ENCODE results near the gene SUSD1. TPM values are rescaled to one million over a fixed set of nuclear protein-coding genes. Genes with fewer than 3 reads are reported as not detected.
A peak's percentile ranks its signal among the peaks of the same experiment; 100 is the strongest.

The SUSD1 gene
- total and polyA plus RNA-seq, 10 donors, result 4.4 to 26.8 (median 20.2) TPM

DNA sequence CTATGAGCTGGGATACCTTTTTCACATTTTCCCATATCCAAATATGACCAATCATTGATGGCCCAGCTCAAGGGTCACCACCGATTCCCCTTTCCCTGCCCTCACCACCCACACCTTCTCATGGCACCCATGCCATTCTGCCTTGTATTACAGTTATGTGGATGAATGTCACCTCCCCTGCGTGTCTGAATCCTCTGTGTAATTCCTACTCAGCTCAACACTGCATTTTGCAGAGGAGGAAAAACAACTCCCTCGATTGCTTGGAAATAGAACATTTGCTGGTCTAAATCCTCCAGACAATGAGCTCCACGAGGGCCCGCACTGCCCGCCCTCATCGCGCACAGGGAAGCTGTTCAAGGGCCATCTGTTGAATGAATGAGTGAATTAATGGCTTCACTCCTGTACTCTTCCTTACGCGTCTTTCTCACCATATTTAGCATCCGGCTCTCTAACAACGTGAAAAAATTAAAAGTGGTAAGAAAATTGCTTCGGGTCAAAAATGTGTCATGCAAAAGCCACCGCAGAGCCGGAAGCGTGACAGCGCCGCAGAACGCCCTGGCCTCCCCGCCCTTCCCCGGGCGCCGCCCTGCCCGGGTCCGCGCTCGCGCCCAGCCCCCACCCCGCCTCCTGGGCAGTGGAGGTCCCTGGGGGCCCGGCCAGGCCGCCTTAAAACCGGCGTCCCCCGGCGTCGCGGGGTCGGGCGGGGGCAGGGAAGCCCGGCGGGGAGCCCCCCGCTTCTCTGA is 704 bp downstream of the SUSD1 start:
- peak; percentile 95 for DNase-seq
- WGBS, 5 donors, result 3 to 10% (median 3%) methylated on average over 13 to 42 of the region's 42 CpGs
- peak; percentile 9 to 69 (median 40) for TF ChIP-seq POLR2AphosphoS5 (IDR thresholded peaks at IDR 0.05)
- TF ChIP-seq CTCF (IDR thresholded peaks at IDR 0.05 in 8 of 11, conservative IDR thresholded peaks at IDR 0.05 in 3 of 11), result no peak
- no peaks in the 10 kb centered on the region for H3K36me3 ChIP-seq
- H3K9me3 ChIP-seq, result no peaks in the 10 kb centered on the region
- intact Hi-C loops (cut with DNase I; ENCODE audit: low total_unique reads), result no loop called here
- no peaks in the 10 kb centered on the region for H3K27me3 ChIP-seq (replicated peaks in 1 of 7)
- H3K4me1 ChIP-seq, result peaks cover 0 to 58% (median 27%) of the 10 kb centered on the region in 6 donors
- H3K4me3 ChIP-seq, result peak overlapping the region; percentile 54 to 88 (median 66)
- H3K27ac ChIP-seq, result peak overlapping the region in 7 of 8 donors; percentile 36 to 92 (median 71)

- Histone ChIP-seq H3K36me3 (no peaks in the 10 kb centered on the region), H3K9me3 (no peaks in the 10 kb centered on the region), H3K4me3 (peak overlapping the region in 5 of 8 donors; percentile 62 to 88 (median 69)), H3K27ac (peak overlapping the region in 4 of 8 donors; percentile 71 to 92 (median 87)), H3K27me3 (replicated peaks in 1 of 7) (no peaks in the 10 kb centered on the region), H3K4me1 (peaks cover 0 to 61% (median 26%) of the 10 kb centered on the region in 6 donors)
- DNase-seq, result no peak
- whole genome bisulfite sequencing, 5 donors, result 90 to 95% (median 91%) methylated on average over 18 of the region's 18 CpGs
- no peak for TF ChIP-seq CTCF (IDR thresholded peaks at IDR 0.05 in 8 of 11, conservative IDR thresholded peaks at IDR 0.05 in 3 of 11)
- intact Hi-C loops (cut with DNase I; ENCODE audit: low total_unique reads), result no loop called here
Observed at GRCh38 chr9:112173489-112174221, 1.4 kb downstream of the SUSD1 start.

DNA sequence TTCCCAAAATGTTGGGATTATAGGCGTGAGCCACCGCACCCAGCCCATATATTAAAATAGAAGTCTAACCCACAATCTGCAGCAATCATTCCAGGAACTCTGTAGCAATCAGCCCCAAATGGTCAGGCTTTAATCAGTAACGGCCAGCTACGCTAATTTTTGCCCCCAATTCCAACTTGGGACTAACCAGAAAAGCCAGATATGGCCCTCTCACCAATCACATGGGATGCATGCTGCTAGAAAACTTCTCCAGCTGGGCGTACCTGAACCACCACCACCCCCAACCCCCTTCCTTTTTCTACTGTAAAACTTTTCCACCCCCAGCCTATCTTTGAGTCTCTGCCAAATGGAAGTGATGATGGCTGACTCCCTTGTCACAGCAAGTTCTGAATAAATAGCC is 4.1 kb downstream of the SUSD1 start:
- no peak for DNase-seq
- Histone ChIP-seq H3K9me3 (no peaks in the 10 kb centered on the region), H3K36me3 (no peaks in the 10 kb centered on the region), H3K4me1 (peaks cover 0 to 51% (median 25%) of the 10 kb centered on the region in 6 donors), H3K4me3 (no peak overlapping the region), H3K27me3 (replicated peaks in 1 of 7) (no peaks in the 10 kb centered on the region), H3K27ac (no peak overlapping the region)
- TF ChIP-seq CTCF (IDR thresholded peaks at IDR 0.05 in 8 of 11, conservative IDR thresholded peaks at IDR 0.05 in 3 of 11) (no peak), POLR2A (IDR thresholded peaks at IDR 0.05) (no peak), POLR2AphosphoS5 (IDR thresholded peaks at IDR 0.05) (no peak)
- intact Hi-C loops (cut with DNase I; ENCODE audit: low total_unique reads), result no loop called here
- WGBS, 5 donors, result 67 to 93% (median 82%) methylated on average over 5 of the region's 5 CpGs

GRCh38 chr9:112170235-112170634 is 4.9 kb downstream of the SUSD1 start:
- no peak overlapping the region for H3K27ac ChIP-seq
- TF ChIP-seq POLR2AphosphoS5 (IDR thresholded peaks at IDR 0.05), result no peak
- TF ChIP-seq CTCF (IDR thresholded peaks at IDR 0.05 in 8 of 11, conservative IDR thresholded peaks at IDR 0.05 in 3 of 11), result no peak
- TF ChIP-seq POLR2A (IDR thresholded peaks at IDR 0.05), result no peak
- WGBS, 5 donors, result 78 to 83% (median 81%) methylated on average over 4 of the region's 4 CpGs
- H3K36me3 ChIP-seq, result no peaks in the 10 kb centered on the region
- DNase-seq, result no peak
- no peak overlapping the region for H3K4me3 ChIP-seq
- peaks cover 0 to 45% (median 18%) of the 10 kb centered on the region in 6 donors for H3K4me1 ChIP-seq
- intact Hi-C loops (cut with DNase I; ENCODE audit: low total_unique reads), result no loop called here
- no peaks in the 10 kb centered on the region for H3K27me3 ChIP-seq (replicated peaks in 1 of 7)
- H3K9me3 ChIP-seq, result no peaks in the 10 kb centered on the region

Measured in spleen (tissue), 11 donors.